Measurements from ENCODE around the gene FIBP. TPM values are rescaled to one million over a fixed set of nuclear protein-coding genes. Genes with fewer than 3 reads are reported as not detected.

The FIBP gene
- total RNA-seq, 1 donor from 2014 or later = 144 TPM

GRCh38 chr11:65928667-65929066, 40.4 kb upstream of the FIBP start:
- no peak for DNase-seq (ENCODE audit: low read depth)
- H3K36me3 ChIP-seq (ENCODE audit: control insufficient read depth, insufficient read depth, low read length) = no peaks in the 10 kb centered on the region
- H3K4me3 ChIP-seq (ENCODE audit: low read depth, low read length) = no peak overlapping the region
- no peak for TF ChIP-seq CTCF (IDR thresholded peaks at IDR 0.05; ENCODE audit: insufficient read depth, low read length, poor library complexity, severe bottlenecking)
- no peaks in the 10 kb centered on the region for H3K27me3 ChIP-seq (ENCODE audit: control insufficient read depth, insufficient read depth, low read length)

- TF ChIP-seq CTCF (IDR thresholded peaks at IDR 0.05; ENCODE audit: insufficient read depth, low read length, poor library complexity, severe bottlenecking) = no peak
- no peak for DNase-seq (ENCODE audit: low read depth)
- no peaks in the 10 kb centered on the region for H3K36me3 ChIP-seq (ENCODE audit: control insufficient read depth, insufficient read depth, low read length)
These were observed 39.7 kb upstream of the FIBP start for GRCh38 chr11:65927904-65928397.

GRCh38 chr11:65925397-65925796, 37.1 kb upstream of the FIBP start:
- H3K27me3 ChIP-seq (ENCODE audit: control insufficient read depth, insufficient read depth, low read length) = no peaks in the 10 kb centered on the region
- no peak for DNase-seq (ENCODE audit: low read depth)
- H3K36me3 ChIP-seq (ENCODE audit: control insufficient read depth, insufficient read depth, low read length) = no peaks in the 10 kb centered on the region
- no peak overlapping the region for H3K4me3 ChIP-seq (ENCODE audit: low read depth, low read length)
- TF ChIP-seq CTCF (IDR thresholded peaks at IDR 0.05; ENCODE audit: insufficient read depth, low read length, poor library complexity, severe bottlenecking) = no peak

More at GRCh38 chr11:65927904-65928397, 39.7 kb upstream of the FIBP start:
- Histone ChIP-seq H3K4me3 (ENCODE audit: low read depth, low read length) (no peak overlapping the region), H3K27me3 (ENCODE audit: control insufficient read depth, insufficient read depth, low read length) (no peaks in the 10 kb centered on the region)

- H3K27me3 ChIP-seq (ENCODE audit: control insufficient read depth, insufficient read depth, low read length) = no peaks in the 10 kb centered on the region
- no peak for TF ChIP-seq CTCF (IDR thresholded peaks at IDR 0.05; ENCODE audit: insufficient read depth, low read length, poor library complexity, severe bottlenecking)
- no peak for DNase-seq (ENCODE audit: low read depth)
- H3K4me3 ChIP-seq (ENCODE audit: low read depth, low read length) = no peak overlapping the region
- no peaks in the 10 kb centered on the region for H3K36me3 ChIP-seq (ENCODE audit: control insufficient read depth, insufficient read depth, low read length)
These were observed 34.3 kb upstream of the FIBP start for GRCh38 chr11:65922565-65922964.

GRCh38 chr11:65921876-65922275, 33.6 kb upstream of the FIBP start:
- DNase-seq (ENCODE audit: low read depth) = no peak
- Histone ChIP-seq H3K27me3 (ENCODE audit: control insufficient read depth, insufficient read depth, low read length) (no peaks in the 10 kb centered on the region), H3K4me3 (ENCODE audit: low read depth, low read length) (no peak overlapping the region), H3K36me3 (ENCODE audit: control insufficient read depth, insufficient read depth, low read length) (no peaks in the 10 kb centered on the region)
- TF ChIP-seq CTCF (IDR thresholded peaks at IDR 0.05; ENCODE audit: insufficient read depth, low read length, poor library complexity, severe bottlenecking) = no peak

GRCh38 chr11:65921033-65921555, 32.8 kb upstream of the FIBP start:
- no peak for TF ChIP-seq CTCF (IDR thresholded peaks at IDR 0.05; ENCODE audit: insufficient read depth, low read length, poor library complexity, severe bottlenecking)
- DNase-seq (ENCODE audit: low read depth) = no peak
- no peak overlapping the region for H3K4me3 ChIP-seq (ENCODE audit: low read depth, low read length)
- H3K36me3 ChIP-seq (ENCODE audit: control insufficient read depth, insufficient read depth, low read length) = no peaks in the 10 kb centered on the region
- H3K27me3 ChIP-seq (ENCODE audit: control insufficient read depth, insufficient read depth, low read length) = no peaks in the 10 kb centered on the region
